ENCODE measurements around the gene CDKN2A. TPM values are rescaled to one million over a fixed set of nuclear protein-coding genes. Genes with fewer than 3 reads are reported as not detected.

The CDKN2A gene
- total RNA-seq, 1 experiment from 2014 or later: 0.35 TPM

GRCh38 chr9:21982391-21982790 lies 11.8 kb downstream of the CDKN2A start:
- no peak overlapping the region for H3K27ac ChIP-seq (ENCODE audit: insufficient read length, low read depth, low read length)
- Mint-ChIP-seq H3K9me3 (no peaks in the 10 kb centered on the region; a peak in 2 of 5 replicates), H3K27me3 (ENCODE audit: low read depth) (peaks cover 95% of the 10 kb centered on the region), H3K4me3 (no peak overlapping the region), H3K4me1 (peaks cover 0 to 2% of the 10 kb centered on the region in 2 experiments; a peak in 2 of 4 replicates), H3K27ac (no peak overlapping the region), H3K36me3 (ENCODE audit: insufficient read depth in 1 of 3, low read depth in 3 of 3) (no peaks in the 10 kb centered on the region)
- no peaks in the 10 kb centered on the region for H3K79me1 ChIP-seq (ENCODE audit: insufficient read depth, low read depth, low read length, poor library complexity, severe bottlenecking)
- H2BK12ac ChIP-seq (ENCODE audit: insufficient read length, low read depth, low read length): no peak overlapping the region
- no peak overlapping the region for H2AK5ac ChIP-seq (ENCODE audit: insufficient read length, low read length)
- no peak overlapping the region for H3K4ac ChIP-seq (ENCODE audit: low read depth, low read length)
- H4K8ac ChIP-seq (replicated peaks; ENCODE audit: insufficient read length, low read depth, low read length): no peak overlapping the region
- H3K9ac ChIP-seq (ENCODE audit: extremely low read depth, insufficient read length, low read length): no peak overlapping the region
- no peaks in the 10 kb centered on the region for H4K20me1 ChIP-seq (ENCODE audit: control insufficient read depth, insufficient read depth, insufficient read length)
- H3K9me3 ChIP-seq (ENCODE audit: control insufficient read depth, low read depth, low read length): no peaks in the 10 kb centered on the region
- no peak overlapping the region for H4K5ac ChIP-seq (ENCODE audit: insufficient read length, low read depth, low read length)
- H2BK20ac ChIP-seq (ENCODE audit: low read depth, low read length, poor library complexity, severe bottlenecking): no peak overlapping the region
- no peak overlapping the region for H3K56ac ChIP-seq (ENCODE audit: insufficient read length, low read depth, low read length)
- no peaks in the 10 kb centered on the region for H3K23me2 ChIP-seq (ENCODE audit: insufficient read length, low read depth, low read length, poor library complexity, severe bottlenecking)
- H3K23ac ChIP-seq (ENCODE audit: insufficient read length, low read depth, low read length): no peak overlapping the region
- H2BK15ac ChIP-seq (ENCODE audit: low read depth, low read length): no peak overlapping the region
- H3K18ac ChIP-seq (ENCODE audit: insufficient read length, low read depth, low read length): no peak overlapping the region
- no peak overlapping the region for H2AFZ ChIP-seq (ENCODE audit: low read length)
- H3K4me1 ChIP-seq (ENCODE audit: insufficient read depth, low read length): no peaks in the 10 kb centered on the region; the same call in 1 of the 2 replicates
- H3T11ph ChIP-seq (ENCODE audit: low read length): no peak overlapping the region
- DNase-seq: no peak
- H3K27me3 ChIP-seq (ENCODE audit: insufficient read depth, low read length): peaks cover 33% of the 10 kb centered on the region; the same call in 1 of the 2 replicates
- no peak overlapping the region for H3K14ac ChIP-seq (ENCODE audit: insufficient read depth, low read length)
- no peak overlapping the region for H4K91ac ChIP-seq (ENCODE audit: insufficient read length, low read depth, low read length)
- TF ChIP-seq, protein P1, sequence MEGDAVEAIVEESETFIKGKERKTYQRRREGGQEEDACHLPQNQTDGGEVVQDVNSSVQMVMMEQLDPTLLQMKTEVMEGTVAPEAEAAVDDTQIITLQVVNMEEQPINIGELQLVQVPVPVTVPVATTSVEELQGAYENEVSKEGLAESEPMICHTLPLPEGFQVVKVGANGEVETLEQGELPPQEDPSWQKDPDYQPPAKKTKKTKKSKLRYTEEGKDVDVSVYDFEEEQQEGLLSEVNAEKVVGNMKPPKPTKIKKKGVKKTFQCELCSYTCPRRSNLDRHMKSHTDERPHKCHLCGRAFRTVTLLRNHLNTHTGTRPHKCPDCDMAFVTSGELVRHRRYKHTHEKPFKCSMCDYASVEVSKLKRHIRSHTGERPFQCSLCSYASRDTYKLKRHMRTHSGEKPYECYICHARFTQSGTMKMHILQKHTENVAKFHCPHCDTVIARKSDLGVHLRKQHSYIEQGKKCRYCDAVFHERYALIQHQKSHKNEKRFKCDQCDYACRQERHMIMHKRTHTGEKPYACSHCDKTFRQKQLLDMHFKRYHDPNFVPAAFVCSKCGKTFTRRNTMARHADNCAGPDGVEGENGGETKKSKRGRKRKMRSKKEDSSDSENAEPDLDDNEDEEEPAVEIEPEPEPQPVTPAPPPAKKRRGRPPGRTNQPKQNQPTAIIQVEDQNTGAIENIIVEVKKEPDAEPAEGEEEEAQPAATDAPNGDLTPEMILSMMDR (conservative IDR thresholded peaks at IDR 0.05): no peak
- no peak overlapping the region for H3K4me2 ChIP-seq (ENCODE audit: insufficient read depth, insufficient read length, low read length)
- no peak overlapping the region for H2BK5ac ChIP-seq (ENCODE audit: insufficient read length, low read length)
- no peak overlapping the region for H2BK120ac ChIP-seq (ENCODE audit: low read depth, low read length, poor library complexity, severe bottlenecking)
- no CpG with 5 or more reads among the region's 1 CpG for WGBS (ENCODE audit: extremely low coverage, insufficient read length, low lambda C conversion rate)
- H3K79me2 ChIP-seq (ENCODE audit: insufficient read depth, low read length): no peaks in the 10 kb centered on the region

All from H9 (cell line).